ENCODE measurements around the gene TMEM259.
"Not testable (repeated sequence)": the region's sequence is repeated elsewhere in the genome, so short reads cannot be mapped to it uniquely, and the experiment has no call there.

TMEM259 gene

GRCh38 chr19:1038978-1039645 lies 18.2 kb upstream of the TMEM259 start:
- DNase-seq, result no peak

GRCh38 chr19:1037621-1038064 lies 16.7 kb upstream of the TMEM259 start:
- DNase-seq, result no peak

GRCh38 chr19:1035998-1036621 lies 15.2 kb upstream of the TMEM259 start:
- DNase-seq, result no peak

GRCh38 chr19:1032264-1032867 lies 11.4 kb upstream of the TMEM259 start:
- no peak for DNase-seq

GRCh38 chr19:1028062-1028926 lies 7.4 kb upstream of the TMEM259 start:
- DNase-seq, result peak; percentile 55

- peak; percentile 29 for DNase-seq
Observed at GRCh38 chr19:1027650-1028061, 6.7 kb upstream of the TMEM259 start.

GRCh38 chr19:1026783-1027649 lies 6.1 kb upstream of the TMEM259 start:
- DNase-seq, result peak; percentile 38

GRCh38 chr19:1025960-1026782 lies 5.2 kb upstream of the TMEM259 start, which contains the start of gene CNN2:
TSS of gene CNN2 (plus strand) at chr19:1026608. CDS start at chr19:1026662, 54 bp downstream.
- peak; percentile 71 for DNase-seq

GRCh38 chr19:1025080-1025479 lies 4.2 kb upstream of the TMEM259 start:
- not testable (repeated sequence) for DNase-seq

- not testable (repeated sequence) for DNase-seq
Observed at GRCh38 chr19:1023883-1024188, 2.9 kb upstream of the TMEM259 start.

GRCh38 chr19:1019980-1020867 lies 699 bp downstream of the TMEM259 start:
- DNase-seq, result no peak

- no peak for DNase-seq
Observed at GRCh38 chr19:1019616-1019961, 1.3 kb downstream of the TMEM259 start.

GRCh38 chr19:1018932-1019615 lies 1.8 kb downstream of the TMEM259 start:
- no peak for DNase-seq

- DNase-seq, result no peak
Observed at GRCh38 chr19:1018393-1018792, 2.5 kb downstream of the TMEM259 start.

- DNase-seq, result no peak
Observed at GRCh38 chr19:1017906-1018305, 3.0 kb downstream of the TMEM259 start.

GRCh38 chr19:1017115-1017905 lies 3.6 kb downstream of the TMEM259 start:
- no peak for DNase-seq

GRCh38 chr19:1016647-1017114 lies 4.2 kb downstream of the TMEM259 start:
- DNase-seq, result no peak

- no peak for DNase-seq
Observed at GRCh38 chr19:1015782-1016646, 4.9 kb downstream of the TMEM259 start.

Measured in activated naive CD4-positive, alpha-beta T cell treated with Interleukin-2 at 50 U/mL for 16 hours (primary cell).